Spleen (tissue), 11 donors: ENCODE measurements around the gene TLE1. TPM values are rescaled to one million over a fixed set of nuclear protein-coding genes. Genes with fewer than 3 reads are reported as not detected.

ENCODE experiments used
- DNase-seq: peaks from one replicate; pipeline ENCODE4 v3.0.0-alpha.2; 2020
- H3K27ac ChIP-seq, 8 donors: fragments of 200-600 bp; sonication (generic) in 7 of 8; 1 replicate in 4 of 8; 2 replicates in 4 of 8; pipeline versions ENCODE4 v1.5.0 to v1.8.0; 2016 to 2021; ENCODE audit warnings: inconsistent platforms in 4 of 8, mild to moderate bottlenecking in 4 of 8, moderate library complexity in 1 of 8
- H3K27me3 ChIP-seq, 7 donors: fragments of 200-600 bp; sonication (generic) in 6 of 7; replicated peaks in 1 of 7; 1 replicate in 4 of 7; 2 replicates in 3 of 7; pipeline versions ENCODE4 v1.5.0 to v1.8.0; 2016 to 2021; ENCODE audit warnings: inconsistent platforms in 3 of 7, mild to moderate bottlenecking in 1 of 7
- H3K36me3 ChIP-seq, 6 donors: fragments of 200-600 bp; sonication (generic) in 5 of 6; 1 replicate in 4 of 6; 2 replicates in 2 of 6; pipeline versions ENCODE4 v1.5.0 to v1.8.0; 2016 to 2021; ENCODE audit warnings: inconsistent platforms in 2 of 6
- H3K4me1 ChIP-seq, 6 donors: fragments of 200-600 bp; sonication (generic) in 5 of 6; 1 replicate in 3 of 6; 2 replicates in 3 of 6; pipeline versions ENCODE4 v1.5.0 to v1.8.0; 2016 to 2021; ENCODE audit warnings: inconsistent platforms in 3 of 6
- H3K4me3 ChIP-seq, 8 donors: fragments of 200-600 bp; sonication (generic) in 7 of 8; 1 replicate in 4 of 8; 2 replicates in 4 of 8; pipeline versions ENCODE4 v1.5.0 to v1.8.0; 2016 to 2021; ENCODE audit warnings: inconsistent platforms in 4 of 8, mild to moderate bottlenecking in 4 of 8, moderate library complexity in 2 of 8
- H3K9me3 ChIP-seq, 8 donors: fragments of 200-600 bp; sonication (generic) in 7 of 8; 1 replicate in 4 of 8; 2 replicates in 4 of 8; pipeline versions ENCODE4 v1.5.0 to v1.8.0; 2016 to 2021; ENCODE audit warnings: inconsistent platforms in 4 of 8
- CTCF ChIP-seq, 11 experiments: fragments of 200-600 bp in 7 of 11; fragments of 450-650 bp in 4 of 11; sonication (generic) in 4 of 11; IDR thresholded peaks in 8 of 11; conservative IDR thresholded peaks in 3 of 11; 1 replicate in 7 of 11; 2 replicates in 4 of 11; pipeline versions ENCODE4 v1.4.0 to v1.8.0; 2016 to 2021; ENCODE audit warnings: antibody characterized with exemption in 11 of 11, inconsistent platforms in 4 of 11, mild to moderate bottlenecking in 1 of 11
- POLR2A ChIP-seq, 3 donors: fragments of 450-650 bp; IDR thresholded peaks; one replicate each; pipeline ENCODE4 v1.5.1; 2017; ENCODE audit warnings: antibody characterized with exemption in 3 of 3, mild to moderate bottlenecking in 1 of 3
- POLR2AphosphoS5 ChIP-seq, 3 donors: sonication (generic); formaldehyde crosslinking; IDR thresholded peaks; one replicate each; pipeline ENCODE4 v1.5.1; 2017; ENCODE audit warnings: antibody characterized with exemption in 3 of 3
- WGBS, 5 donors: extraction: QIAGEN DNeasy Blood & Tissue Kit in 3 of 5; methylation state at CpG; one replicate each; pipeline versions ENCODE4 v1.1.5 to v1.1.7; 2013 to 2018; 5-methylcytosine and 5-hydroxymethylcytosine counted together
- intact Hi-C: fragments of 100-400 bp; cut with DNase I; formaldehyde crosslinking; loops from one replicate; pipeline ENCODE4 v1.15.0; 2023; ENCODE audit warnings: low total_unique reads
- polyA plus RNA-seq, 3 donors: library from polyadenylated mRNA; stranded (reverse); fragments of 200-250 nt; gene quantifications; one replicate each; pipeline ENCODE4 v1.2.1, GENCODE V29; 2013
- total RNA-seq, 7 donors: library from RNA; depleted of rRNA in 3 of 7; stranded (reverse); fragments of >200 nt in 3 of 7; fragmentation: NEBNext Ultra II Directional in 4 of 7; extraction: Animal tissue kit (Norgen Biotek cat#: 25700) in 4 of 7; gene quantifications; one replicate each; pipeline versions ENCODE4 v1.1.0 to v1.2.1, GENCODE V29; 2016 to 2021
- donor health status: healthy with polysubstance abuse.
- donor health status: DM: no; HTN: no; CAD: no; lungs with moderate emphysema.
- donor health status: DM: no; HTN: no; CAD: no.
- donor health status: Bipolar disorder and iron deficiency.
- donor health status: healthy.
- donor health status: DM: no; HTN: no; CAD: no.
- donor health status: DM: yes; HTN: yes; CAD: no.

The TLE1 gene
- total and polyA plus RNA-seq, 10 donors: 34.7 to 110 (median 60.2) TPM

GRCh38 chr9:81669041-81669651, 20.2 kb downstream of the TLE1 start:
- no peak for TF ChIP-seq POLR2AphosphoS5 (IDR thresholded peaks at IDR 0.05)
- WGBS, 5 donors: 37 to 63% (median 56%) methylated on average over 5 of the region's 5 CpGs
- intact Hi-C loops: no loop called here
- Histone ChIP-seq H3K4me1 (peaks cover 21 to 98% (median 86%) of the 10 kb centered on the region in 6 donors), H3K4me3 (peak overlapping the region in 1 of 8 donors; percentile 2), H3K27me3 (no peaks in the 10 kb centered on the region), H3K27ac (peak overlapping the region in 2 of 8 donors; percentile 1 to 40), H3K9me3 (no peaks in the 10 kb centered on the region), H3K36me3 (peaks cover 0 to 56% (median 0%) of the 10 kb centered on the region in 6 donors)
- DNase-seq: no peak

- Histone ChIP-seq H3K4me3 (no peak overlapping the region), H3K27ac (peak overlapping the region in 4 of 8 donors; percentile 61 to 76 (median 66)), H3K27me3 (no peaks in the 10 kb centered on the region), H3K36me3 (peaks cover 0 to 30% (median 0%) of the 10 kb centered on the region in 6 donors), H3K9me3 (no peaks in the 10 kb centered on the region), H3K4me1 (peaks cover 21 to 100% (median 78%) of the 10 kb centered on the region in 6 donors)
- 93 to 98% (median 94%) methylated on average over 4 of the region's 4 CpGs for WGBS, 5 donors
- no peak for DNase-seq
- no peak for TF ChIP-seq POLR2A (IDR thresholded peaks at IDR 0.05)
- intact Hi-C loops: no loop called here
Measured at GRCh38 chr9:81666123-81666522, 23.2 kb downstream of the TLE1 start.

- no peak for TF ChIP-seq POLR2A (IDR thresholded peaks at IDR 0.05)
- no peak for TF ChIP-seq CTCF (IDR thresholded peaks at IDR 0.05 in 8 of 11, conservative IDR thresholded peaks at IDR 0.05 in 3 of 11)
- no peak for TF ChIP-seq POLR2AphosphoS5 (IDR thresholded peaks at IDR 0.05)
- intact Hi-C loops: no loop called here
- peaks cover 0 to 25% (median 0%) of the 10 kb centered on the region in 6 donors for H3K36me3 ChIP-seq
- peak overlapping the region in 6 of 8 donors; percentile 10 to 76 (median 64) for H3K27ac ChIP-seq
- WGBS, 5 donors: 18 to 31% (median 24%) methylated on average over 6 of the region's 6 CpGs
- no peaks in the 10 kb centered on the region for H3K9me3 ChIP-seq
- H3K4me3 ChIP-seq: peak overlapping the region in 1 of 8 donors; percentile 6
- no peaks in the 10 kb centered on the region for H3K27me3 ChIP-seq
- peaks cover 18 to 95% (median 77%) of the 10 kb centered on the region in 6 donors for H3K4me1 ChIP-seq
- DNase-seq: no peak
Measured at GRCh38 chr9:81665322-81665871, 23.9 kb downstream of the TLE1 start.

- TF ChIP-seq POLR2A (IDR thresholded peaks at IDR 0.05) (peak in 1 of 3 donors; percentile 29), CTCF (IDR thresholded peaks at IDR 0.05 in 8 of 11, conservative IDR thresholded peaks at IDR 0.05 in 3 of 11) (no peak), POLR2AphosphoS5 (IDR thresholded peaks at IDR 0.05) (peak in 1 of 3 donors; percentile 78)
- intact Hi-C loops: no loop called here
- peaks cover 18 to 95% (median 70%) of the 10 kb centered on the region in 6 donors for H3K4me1 ChIP-seq
- no peak for DNase-seq
- H3K27me3 ChIP-seq: no peaks in the 10 kb centered on the region
- peak overlapping the region in 7 of 8 donors; percentile 10 to 76 (median 61) for H3K27ac ChIP-seq
- H3K36me3 ChIP-seq: peaks cover 0 to 20% (median 0%) of the 10 kb centered on the region in 6 donors
- no peaks in the 10 kb centered on the region for H3K9me3 ChIP-seq
- peak overlapping the region in 1 of 8 donors; percentile 6 for H3K4me3 ChIP-seq
- WGBS, 5 donors: 51 to 64% (median 61%) methylated on average over 6 of the region's 6 CpGs
Measured at GRCh38 chr9:81664638-81665222, 24.6 kb downstream of the TLE1 start.

GRCh38 chr9:81661339-81661738, 28.0 kb downstream of the TLE1 start:
- no peaks in the 10 kb centered on the region for H3K9me3 ChIP-seq
- TF ChIP-seq POLR2A (IDR thresholded peaks at IDR 0.05): no peak
- TF ChIP-seq POLR2AphosphoS5 (IDR thresholded peaks at IDR 0.05): no peak
- no peak for TF ChIP-seq CTCF (IDR thresholded peaks at IDR 0.05 in 8 of 11, conservative IDR thresholded peaks at IDR 0.05 in 3 of 11)
- H3K36me3 ChIP-seq: peaks cover 0 to 13% (median 0%) of the 10 kb centered on the region in 6 donors
- intact Hi-C loops: no loop called here
- H3K27me3 ChIP-seq: no peaks in the 10 kb centered on the region
- peaks cover 16 to 95% (median 62%) of the 10 kb centered on the region in 6 donors for H3K4me1 ChIP-seq
- WGBS, 5 donors: 89 to 94% (median 93%) methylated on average over 3 of the region's 3 CpGs
- no peak for DNase-seq
- H3K4me3 ChIP-seq: no peak overlapping the region
- H3K27ac ChIP-seq: no peak overlapping the region
